IPS-11a (cell line): Measurements from ENCODE around the gene EVPL.
"Not testable (repeated sequence)": the region's sequence is repeated elsewhere in the genome, so short reads cannot be mapped to it uniquely, and the experiment has no call there.

Experiments
- H3K4me3 ChIP-seq: one replicate; pipeline ENCODE4 v1.5.1; 2013; ENCODE audit warnings: low read depth, low read length, control low read depth

Gene EVPL

GRCh38 chr17:76000016-76000754 is 26.9 kb downstream of the EVPL start:
- no peak overlapping the region for H3K4me3 ChIP-seq

GRCh38 chr17:75998327-75998795 is 28.7 kb downstream of the EVPL start:
- no peak overlapping the region for H3K4me3 ChIP-seq

- no peak overlapping the region for H3K4me3 ChIP-seq
These were observed 30.2 kb downstream of the EVPL start for GRCh38 chr17:75996665-75997590.

- H3K4me3 ChIP-seq, result no peak overlapping the region
These were observed 31.7 kb downstream of the EVPL start for GRCh38 chr17:75995385-75995925.

- no peak overlapping the region for H3K4me3 ChIP-seq
These were observed 32.2 kb downstream of the EVPL start for GRCh38 chr17:75994802-75995370.

- no peak overlapping the region for H3K4me3 ChIP-seq
These were observed 35.7 kb downstream of the EVPL start for GRCh38 chr17:75991396-75991795.

- H3K4me3 ChIP-seq, result no peak overlapping the region
These were observed 40.1 kb downstream of the EVPL start for GRCh38 chr17:75987041-75987440.

GRCh38 chr17:75985986-75986385 is 41.1 kb downstream of the EVPL start:
- no peak overlapping the region for H3K4me3 ChIP-seq

- H3K4me3 ChIP-seq, result no peak overlapping the region
These were observed 43.5 kb downstream of the EVPL start for GRCh38 chr17:75983501-75984181.

- no peak overlapping the region for H3K4me3 ChIP-seq
These were observed 46.0 kb downstream of the EVPL start for GRCh38 chr17:75981019-75981615.

- H3K4me3 ChIP-seq, result peak overlapping the region; percentile 77
These were observed 46.7 kb downstream of the EVPL start for GRCh38 chr17:75980188-75981018.

- peak overlapping the region; percentile 77 for H3K4me3 ChIP-seq
These were observed 47.4 kb downstream of the EVPL start for GRCh38 chr17:75979705-75980187.

GRCh38 chr17:75978938-75979704 is 48.0 kb downstream of the EVPL start, which contains the start of the genes ACOX1 and TEN1:
Gene ACOX1, minus strand, starts transcription at chr17:75979166. Its CDS starts 93 bp downstream, at chr17:75979073.
Gene TEN1, plus strand, starts transcription at chr17:75979240. Its CDS starts 6,953 bp downstream, at chr17:75986193.
- peak within 1 kb of the TSS; percentile 77 for H3K4me3 ChIP-seq

- no peak overlapping the region for H3K4me3 ChIP-seq
These were observed 50.8 kb downstream of the EVPL start for GRCh38 chr17:75976175-75976848.

- H3K4me3 ChIP-seq, result no peak overlapping the region
These were observed 51.3 kb downstream of the EVPL start for GRCh38 chr17:75975757-75976174.

- H3K4me3 ChIP-seq, result not testable (repeated sequence)
These were observed 51.9 kb downstream of the EVPL start for GRCh38 chr17:75975187-75975586.

GRCh38 chr17:75970626-75971025 is 56.5 kb downstream of the EVPL start:
- no peak overlapping the region for H3K4me3 ChIP-seq
